Epithelial cell of proximal tubule (primary cell): ENCODE results near the gene ATP13A2. TPM values are rescaled to one million over a fixed set of nuclear protein-coding genes. Genes with fewer than 3 reads are reported as not detected.

Experiments used
- DNase-seq: peaks from one replicate; pipeline ENCODE4 v3.0.0-alpha.2; 2011; ENCODE audit warnings: low read depth
- H3K4me3 ChIP-seq: 2 replicates; pipeline ENCODE4 v1.5.1; 2011; ENCODE audit warnings: low read depth, mild to moderate bottlenecking, low read length
- CTCF ChIP-seq: conservative IDR thresholded peaks from 2 replicates; pipeline ENCODE4 v1.5.1; 2012; ENCODE audit warnings: low read depth, mild to moderate bottlenecking, low read length
- total RNA-seq: library from RNA; depleted of rRNA; stranded (reverse); fragments of >200 nt; gene quantifications from 2 replicates; pipeline ENCODE4 v1.2.3, GENCODE V29; 2015

ATP13A2 gene
- total RNA-seq, 1 donor from 2014 or later: 87.8 TPM

DNA sequence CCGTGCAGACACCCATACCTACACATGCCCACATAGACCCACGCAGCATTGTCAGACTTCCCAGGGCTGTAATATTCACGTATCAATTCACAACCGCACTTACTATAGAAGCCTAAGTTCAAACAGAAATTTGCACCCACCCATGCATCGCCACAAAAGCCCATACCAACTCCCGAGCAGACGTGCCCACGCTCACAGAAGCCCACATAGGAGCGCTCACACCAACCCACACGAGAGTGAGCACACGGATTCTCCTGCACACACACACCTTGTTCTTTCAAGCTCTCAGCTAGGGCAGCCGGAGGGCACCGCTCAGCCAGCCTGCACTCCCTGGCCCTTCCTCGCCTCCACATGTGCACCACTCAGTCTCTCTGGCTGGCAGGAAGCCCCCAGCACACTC is 35.9 kb downstream of the ATP13A2 start:
- TF ChIP-seq CTCF: no peak
- H3K4me3 ChIP-seq: no peak overlapping the region
- DNase-seq: no peak

- DNase-seq: no peak
- H3K4me3 ChIP-seq: no peak overlapping the region
- no peak for TF ChIP-seq CTCF
Observed at GRCh38 chr1:16975211-16975610, 36.5 kb downstream of the ATP13A2 start.

DNA sequence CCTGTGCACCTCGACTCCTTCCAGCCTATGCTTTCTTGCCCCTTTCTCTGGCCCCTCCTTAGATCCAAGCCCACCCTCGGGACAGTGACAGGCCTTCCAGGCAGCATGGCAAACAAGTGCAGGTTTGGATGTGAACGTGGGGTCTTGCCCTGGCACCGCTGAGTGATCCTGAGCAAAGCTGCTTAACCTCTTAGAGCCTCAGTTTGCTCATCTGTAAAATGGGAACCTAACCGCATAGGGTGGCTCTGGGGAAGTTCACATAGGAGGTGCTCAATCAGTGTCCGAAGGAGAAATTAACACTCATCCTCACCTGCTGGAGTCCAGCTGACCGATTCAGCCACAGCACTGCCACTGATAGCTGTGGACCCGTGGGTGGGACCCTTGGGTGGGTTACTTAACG is 38.5 kb downstream of the ATP13A2 start:
- TF ChIP-seq CTCF: no peak
- DNase-seq: no peak
- H3K4me3 ChIP-seq: no peak overlapping the region

DNA sequence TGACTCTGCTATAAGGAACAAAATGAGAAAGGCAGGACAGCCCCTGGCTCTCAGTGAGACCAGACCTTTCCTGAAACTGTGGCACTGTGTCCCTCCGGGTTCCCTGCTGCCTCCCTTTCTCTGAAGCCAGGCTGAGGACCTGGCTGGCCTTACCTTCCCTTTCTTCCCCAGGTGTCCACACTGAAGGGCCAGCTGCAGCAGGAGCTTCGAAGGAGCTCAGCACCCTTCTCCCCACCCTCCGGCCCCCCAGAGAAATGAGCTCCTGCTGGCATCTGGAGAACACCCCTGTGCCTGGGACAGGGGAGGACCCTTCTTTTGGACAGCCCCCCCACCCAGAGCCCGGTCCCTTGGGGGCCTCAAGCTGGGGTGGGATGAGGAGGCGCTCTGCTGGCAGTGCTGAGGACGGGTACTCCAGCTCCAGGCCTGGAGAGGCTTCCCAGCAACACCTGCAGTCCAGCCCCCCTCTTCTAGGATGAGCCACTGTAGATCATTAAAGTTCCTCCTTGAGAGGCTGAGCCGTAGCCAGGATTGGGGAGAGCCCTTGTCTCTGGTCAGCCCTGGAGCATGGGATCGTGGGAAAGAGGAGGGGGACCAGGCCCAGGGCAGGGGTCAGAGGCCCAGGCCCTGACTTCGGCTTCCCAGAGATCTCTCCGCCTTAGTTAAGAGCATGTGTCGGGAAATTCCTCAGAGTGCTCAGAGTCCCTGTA is 39.4 kb downstream of the ATP13A2 start:
- H3K4me3 ChIP-seq: no peak overlapping the region
- no peak for TF ChIP-seq CTCF
- DNase-seq: no peak

DNA sequence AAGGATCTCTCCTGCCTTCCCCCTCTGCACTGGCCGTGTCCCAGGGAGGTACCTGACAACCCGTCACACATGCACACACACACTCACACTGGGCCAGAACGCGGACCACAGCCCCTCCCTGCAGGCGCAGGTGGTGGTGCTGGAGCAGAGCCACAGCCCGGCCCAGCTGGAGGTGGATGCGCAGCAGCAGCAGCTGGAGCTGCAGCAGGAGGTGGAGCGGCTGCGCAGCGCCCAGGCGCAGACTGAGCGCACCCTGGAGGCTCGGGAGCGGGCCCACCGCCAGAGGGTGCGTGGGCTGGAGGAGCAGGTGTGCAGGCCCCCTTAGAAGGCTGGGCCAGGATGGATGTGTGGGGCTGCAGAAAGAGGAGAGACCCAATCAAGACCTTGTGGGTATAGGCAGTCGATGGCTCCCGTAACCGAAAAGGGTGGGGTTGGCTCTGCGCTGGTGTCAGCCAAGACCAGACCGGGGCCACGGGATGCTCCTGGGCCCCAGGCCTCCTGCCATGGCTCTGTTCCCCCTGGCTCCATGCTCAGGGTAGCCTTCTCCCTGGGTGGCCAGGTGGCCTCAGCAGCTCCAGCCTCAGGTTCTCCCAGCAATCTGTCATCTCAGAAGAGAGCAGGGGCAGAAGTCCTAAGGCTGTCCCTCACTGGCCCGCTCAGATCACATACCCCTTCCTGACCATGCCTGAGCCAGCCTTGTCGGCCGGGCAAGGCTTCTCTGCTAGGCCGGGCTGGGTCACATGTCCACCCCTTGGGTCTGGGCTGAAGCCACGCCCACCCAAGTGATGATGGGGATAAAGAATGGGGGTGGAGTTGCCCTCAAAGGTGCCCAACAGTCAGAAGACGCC is 40.2 kb downstream of the ATP13A2 start:
- H3K4me3 ChIP-seq: no peak overlapping the region
- DNase-seq: no peak
- no peak for TF ChIP-seq CTCF

DNA sequence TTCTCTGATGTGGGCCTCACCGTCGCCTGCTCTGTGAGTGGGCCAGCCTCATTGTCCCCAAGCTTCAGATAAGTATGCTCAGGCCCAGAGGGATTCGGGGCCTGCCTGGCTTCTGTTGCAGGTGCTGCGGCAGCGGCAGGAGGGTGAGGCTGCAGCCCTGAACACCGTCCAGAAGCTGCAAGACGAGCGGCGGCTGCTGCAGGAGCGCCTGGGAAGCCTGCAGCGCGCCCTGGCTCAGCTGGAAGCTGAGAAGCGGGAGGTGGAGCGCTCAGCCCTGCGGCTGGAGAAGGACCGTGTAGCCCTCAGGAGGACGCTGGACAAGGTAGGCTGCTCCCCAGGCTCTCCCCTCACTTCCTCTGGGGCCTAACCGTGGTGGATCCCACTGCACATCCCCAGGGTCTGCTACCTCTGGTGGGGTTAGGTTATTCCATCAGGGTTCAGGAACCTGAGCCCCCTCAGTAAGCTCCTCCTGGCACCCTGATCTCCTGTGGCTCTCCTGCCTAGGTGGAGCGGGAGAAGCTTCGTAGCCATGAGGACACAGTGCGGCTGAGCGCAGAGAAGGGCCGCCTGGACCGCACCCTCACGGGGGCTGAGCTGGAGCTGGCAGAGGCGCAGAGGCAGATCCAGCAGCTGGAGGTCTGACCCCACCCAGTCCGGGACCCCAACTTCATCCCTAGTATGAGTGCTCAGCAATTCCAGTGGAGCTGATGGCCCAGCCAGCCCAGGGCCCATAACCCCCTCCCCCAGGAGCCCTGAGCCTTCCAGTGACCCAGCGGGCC is 41.4 kb downstream of the ATP13A2 start:
- H3K4me3 ChIP-seq: no peak overlapping the region
- no peak for TF ChIP-seq CTCF
- no peak for DNase-seq
